Measurements from ENCODE around the gene UVRAG. TPM values are rescaled to one million over a fixed set of nuclear protein-coding genes. Genes with fewer than 3 reads are reported as not detected.
A peak's percentile ranks its signal among the peaks of the same experiment; 100 is the strongest.

UVRAG gene
- total RNA-seq, 2 donors from 2014 or later = 18.6 to 20.7 TPM

- H3K4me1 Mint-ChIP-seq (ENCODE audit: low read depth) = peaks cover 21% of the 10 kb centered on the region
- peaks cover 0 to 5% of the 10 kb centered on the region in 2 donors for H3K36me3 Mint-ChIP-seq (ENCODE audit: insufficient read depth in 2 of 2)
- ATAC-seq (replicated peaks in 1 of 2) = no peak
- H3K9me3 Mint-ChIP-seq = no peaks in the 10 kb centered on the region
- H3K4me3 Mint-ChIP-seq = no peak overlapping the region
- H3K27ac Mint-ChIP-seq = no peak overlapping the region
- DNase-seq = no peak
- no peaks in the 10 kb centered on the region for H3K27me3 Mint-ChIP-seq (ENCODE audit: low read depth)
Measured at GRCh38 chr11:75821202-75821601, 6.2 kb downstream of the UVRAG start.

- H3K4me1 Mint-ChIP-seq (ENCODE audit: low read depth) = peaks cover 21% of the 10 kb centered on the region
- peaks cover 0 to 5% of the 10 kb centered on the region in 2 donors for H3K36me3 Mint-ChIP-seq (ENCODE audit: insufficient read depth in 2 of 2)
- DNase-seq (no peak), ATAC-seq (replicated peaks in 1 of 2) (no peak)
- H3K27me3 Mint-ChIP-seq (ENCODE audit: low read depth) = no peaks in the 10 kb centered on the region
- H3K27ac Mint-ChIP-seq = no peak overlapping the region
- H3K4me3 Mint-ChIP-seq = no peak overlapping the region
- H3K9me3 Mint-ChIP-seq = no peaks in the 10 kb centered on the region
Measured at GRCh38 chr11:75822541-75822940, 7.5 kb downstream of the UVRAG start.

GRCh38 chr11:75823415-75823814 is 8.4 kb downstream of the UVRAG start:
- Mint-ChIP-seq H3K9me3 (no peaks in the 10 kb centered on the region), H3K36me3 (ENCODE audit: insufficient read depth in 2 of 2) (peaks cover 0 to 5% of the 10 kb centered on the region in 2 donors), H3K27ac (no peak overlapping the region), H3K4me1 (ENCODE audit: low read depth) (peaks cover 21% of the 10 kb centered on the region), H3K27me3 (ENCODE audit: low read depth) (no peaks in the 10 kb centered on the region), H3K4me3 (no peak overlapping the region)
- DNase-seq (no peak), ATAC-seq (replicated peaks in 1 of 2) (no peak)

GRCh38 chr11:75823946-75824345 is 8.9 kb downstream of the UVRAG start:
- H3K4me3 Mint-ChIP-seq = peak overlapping the region in 1 of 2 donors; percentile 25
- H3K27me3 Mint-ChIP-seq (ENCODE audit: low read depth) = no peaks in the 10 kb centered on the region
- peaks cover 21% of the 10 kb centered on the region for H3K4me1 Mint-ChIP-seq (ENCODE audit: low read depth)
- no peak for DNase-seq
- no peaks in the 10 kb centered on the region for H3K9me3 Mint-ChIP-seq
- H3K27ac Mint-ChIP-seq = no peak overlapping the region
- peaks cover 0 to 5% of the 10 kb centered on the region in 2 donors for H3K36me3 Mint-ChIP-seq (ENCODE audit: insufficient read depth in 2 of 2)
- ATAC-seq (replicated peaks in 1 of 2) = no peak

- H3K27ac Mint-ChIP-seq = peak overlapping the region; percentile 22
- peaks cover 0 to 3% of the 10 kb centered on the region in 2 donors for H3K36me3 Mint-ChIP-seq (ENCODE audit: insufficient read depth in 2 of 2)
- H3K9me3 Mint-ChIP-seq = no peaks in the 10 kb centered on the region
- no peak for ATAC-seq (replicated peaks in 1 of 2)
- H3K4me1 Mint-ChIP-seq (ENCODE audit: low read depth) = peaks cover 12% of the 10 kb centered on the region
- DNase-seq = no peak
- H3K27me3 Mint-ChIP-seq (ENCODE audit: low read depth) = no peaks in the 10 kb centered on the region
- no peak overlapping the region for H3K4me3 Mint-ChIP-seq
Measured at GRCh38 chr11:75826461-75827230, 11.6 kb downstream of the UVRAG start.

GRCh38 chr11:75827562-75827961 is 12.6 kb downstream of the UVRAG start:
- Mint-ChIP-seq H3K4me3 (no peak overlapping the region), H3K27ac (no peak overlapping the region), H3K36me3 (ENCODE audit: insufficient read depth in 2 of 2) (no peaks in the 10 kb centered on the region), H3K27me3 (ENCODE audit: low read depth) (no peaks in the 10 kb centered on the region), H3K9me3 (no peaks in the 10 kb centered on the region), H3K4me1 (ENCODE audit: low read depth) (peaks cover 7% of the 10 kb centered on the region)
- DNase-seq (no peak), ATAC-seq (replicated peaks in 1 of 2) (no peak)

- Mint-ChIP-seq H3K4me1 (ENCODE audit: low read depth) (peaks cover 5% of the 10 kb centered on the region), H3K27ac (no peak overlapping the region), H3K36me3 (ENCODE audit: insufficient read depth in 2 of 2) (no peaks in the 10 kb centered on the region), H3K27me3 (ENCODE audit: low read depth) (no peaks in the 10 kb centered on the region), H3K9me3 (no peaks in the 10 kb centered on the region), H3K4me3 (no peak overlapping the region)
- DNase-seq (no peak), ATAC-seq (replicated peaks in 1 of 2) (no peak)
Measured at GRCh38 chr11:75831915-75832502, 17.0 kb downstream of the UVRAG start.

GRCh38 chr11:75834728-75835127 is 19.7 kb downstream of the UVRAG start:
- DNase-seq = no peak
- Mint-ChIP-seq H3K4me1 (ENCODE audit: low read depth) (peaks cover 5% of the 10 kb centered on the region), H3K27me3 (ENCODE audit: low read depth) (no peaks in the 10 kb centered on the region), H3K4me3 (no peak overlapping the region), H3K36me3 (ENCODE audit: insufficient read depth in 2 of 2) (no peaks in the 10 kb centered on the region), H3K27ac (no peak overlapping the region), H3K9me3 (no peaks in the 10 kb centered on the region)
- ATAC-seq (replicated peaks in 1 of 2) = no peak

- no peak for ATAC-seq (replicated peaks in 1 of 2)
- Mint-ChIP-seq H3K9me3 (no peaks in the 10 kb centered on the region), H3K4me1 (ENCODE audit: low read depth) (peaks cover 5% of the 10 kb centered on the region), H3K27ac (no peak overlapping the region), H3K4me3 (no peak overlapping the region), H3K27me3 (ENCODE audit: low read depth) (no peaks in the 10 kb centered on the region), H3K36me3 (ENCODE audit: insufficient read depth in 2 of 2) (no peaks in the 10 kb centered on the region)
- no peak for DNase-seq
Measured at GRCh38 chr11:75836417-75836816, 21.4 kb downstream of the UVRAG start.

GRCh38 chr11:75839851-75840250 is 24.8 kb downstream of the UVRAG start:
- H3K4me1 Mint-ChIP-seq (ENCODE audit: low read depth) = peaks cover 5% of the 10 kb centered on the region
- H3K4me3 Mint-ChIP-seq = no peak overlapping the region
- H3K27me3 Mint-ChIP-seq (ENCODE audit: low read depth) = no peaks in the 10 kb centered on the region
- no peaks in the 10 kb centered on the region for H3K36me3 Mint-ChIP-seq (ENCODE audit: insufficient read depth in 2 of 2)
- no peak for DNase-seq
- no peak overlapping the region for H3K27ac Mint-ChIP-seq
- ATAC-seq (replicated peaks in 1 of 2) = no peak
- no peaks in the 10 kb centered on the region for H3K9me3 Mint-ChIP-seq

GRCh38 chr11:75840522-75840921 is 25.5 kb downstream of the UVRAG start:
- H3K27ac Mint-ChIP-seq = no peak overlapping the region
- H3K4me1 Mint-ChIP-seq (ENCODE audit: low read depth) = peaks cover 5% of the 10 kb centered on the region

GRCh38 chr11:75841739-75842138 is 26.7 kb downstream of the UVRAG start:
- Mint-ChIP-seq H3K9me3 (no peaks in the 10 kb centered on the region), H3K36me3 (ENCODE audit: insufficient read depth in 2 of 2) (no peaks in the 10 kb centered on the region), H3K27me3 (ENCODE audit: low read depth) (no peaks in the 10 kb centered on the region), H3K4me3 (no peak overlapping the region), H3K27ac (no peak overlapping the region), H3K4me1 (ENCODE audit: low read depth) (no peaks in the 10 kb centered on the region)
- no peak for ATAC-seq (replicated peaks in 1 of 2)
- DNase-seq = no peak

More at GRCh38 chr11:75840522-75840921, 25.5 kb downstream of the UVRAG start:
- ATAC-seq (replicated peaks in 1 of 2) (no peak), DNase-seq (no peak)
- Mint-ChIP-seq H3K36me3 (ENCODE audit: insufficient read depth in 2 of 2) (no peaks in the 10 kb centered on the region), H3K4me3 (no peak overlapping the region), H3K9me3 (no peaks in the 10 kb centered on the region), H3K27me3 (ENCODE audit: low read depth) (no peaks in the 10 kb centered on the region)

GRCh38 chr11:75845324-75845723 is 30.3 kb downstream of the UVRAG start:
- H3K4me1 Mint-ChIP-seq (ENCODE audit: low read depth) = no peaks in the 10 kb centered on the region
- no peak overlapping the region for H3K4me3 Mint-ChIP-seq
- no peaks in the 10 kb centered on the region for H3K9me3 Mint-ChIP-seq
- DNase-seq (no peak), ATAC-seq (replicated peaks in 1 of 2) (no peak)
- H3K36me3 Mint-ChIP-seq (ENCODE audit: insufficient read depth in 2 of 2) = no peaks in the 10 kb centered on the region
- no peak overlapping the region for H3K27ac Mint-ChIP-seq
- no peaks in the 10 kb centered on the region for H3K27me3 Mint-ChIP-seq (ENCODE audit: low read depth)

- no peaks in the 10 kb centered on the region for H3K9me3 Mint-ChIP-seq
- H3K4me3 Mint-ChIP-seq = no peak overlapping the region
- H3K36me3 Mint-ChIP-seq (ENCODE audit: insufficient read depth in 2 of 2) = no peaks in the 10 kb centered on the region
- no peak for ATAC-seq (replicated peaks in 1 of 2)
- DNase-seq = no peak
- H3K27me3 Mint-ChIP-seq (ENCODE audit: low read depth) = no peaks in the 10 kb centered on the region
- H3K4me1 Mint-ChIP-seq (ENCODE audit: low read depth) = no peaks in the 10 kb centered on the region
- no peak overlapping the region for H3K27ac Mint-ChIP-seq
Measured at GRCh38 chr11:75849894-75850293, 34.9 kb downstream of the UVRAG start.
